Lower lobe of right lung (tissue), 2 donors: Measurements from ENCODE around the gene CARS2. TPM values are rescaled to one million over a fixed set of nuclear protein-coding genes. Genes with fewer than 3 reads are reported as not detected.
A peak's percentile ranks its signal among the peaks of the same experiment; 100 is the strongest.

Experiments
- ATAC-seq, 2 donors: fragments of 200-7000 bp; cut with Tn5 transposase; one replicate each; pipeline ENCODE4 v1.9.1; 2020 to 2022; ENCODE audit warnings: mild to moderate bottlenecking in 2 of 2, moderate library complexity in 2 of 2
- DNase-seq: peaks from one replicate; pipeline ENCODE4 v3.0.0-alpha.2; 2020
- H3K27ac ChIP-seq: fragments of 200-600 bp; one replicate; pipeline ENCODE4 v1.8.0; 2022
- H3K27me3 ChIP-seq: fragments of 200-600 bp; one replicate; pipeline ENCODE4 v1.8.0; 2022; ENCODE audit warnings: low read depth
- H3K36me3 ChIP-seq: fragments of 200-600 bp; one replicate; pipeline ENCODE4 v1.8.0; 2022; ENCODE audit warnings: mild to moderate bottlenecking
- H3K4me1 ChIP-seq: fragments of 200-600 bp; one replicate; pipeline ENCODE4 v1.8.0; 2022
- H3K4me3 ChIP-seq: fragments of 200-600 bp; one replicate; pipeline ENCODE4 v1.8.0; 2022; ENCODE audit warnings: mild to moderate bottlenecking
- H3K9me3 ChIP-seq: fragments of 200-600 bp; one replicate; pipeline ENCODE4 v1.8.0; 2022
- CTCF ChIP-seq: fragments of 200-600 bp; IDR thresholded peaks from one replicate; pipeline ENCODE4 v1.8.0; 2022; ENCODE audit warnings: antibody characterized with exemption, mild to moderate bottlenecking
- intact Hi-C: fragments of 100-400 bp; cut with DNase I; formaldehyde crosslinking; loops from one replicate; pipeline ENCODE4 v1.11.0; 2022
- total RNA-seq: library from RNA; stranded (reverse); fragmentation: NEBNext Ultra II Directional; extraction: Animal tissue kit (Norgen Biotek cat#: 25700); gene quantifications from one replicate; pipeline ENCODE4 v1.2.1, GENCODE V29; 2021
- donor health status: DM: no; HTN: yes; CAD: no; lungs with severe emphysema.

CARS2 gene
- total RNA-seq, 1 donor from 2014 or later, result 70.3 TPM

GRCh38 chr13:110600980-110601379 is 104.9 kb downstream of the CARS2 start:
- intact Hi-C loops, result no loop called here
- no peak for DNase-seq
- Histone ChIP-seq H3K4me3 (no peak overlapping the region), H3K27me3 (no peaks in the 10 kb centered on the region), H3K36me3 (no peaks in the 10 kb centered on the region), H3K9me3 (no peaks in the 10 kb centered on the region), H3K27ac (no peak overlapping the region), H3K4me1 (no peaks in the 10 kb centered on the region)
- no peak for ATAC-seq
- TF ChIP-seq CTCF, result no peak

GRCh38 chr13:110600261-110600819 is 105.6 kb downstream of the CARS2 start:
- H3K9me3 ChIP-seq, result no peaks in the 10 kb centered on the region
- H3K27me3 ChIP-seq, result no peaks in the 10 kb centered on the region
- intact Hi-C loops, result no loop called here
- no peak overlapping the region for H3K27ac ChIP-seq
- TF ChIP-seq CTCF, result no peak
- H3K36me3 ChIP-seq, result no peaks in the 10 kb centered on the region
- H3K4me3 ChIP-seq, result no peak overlapping the region
- ATAC-seq (no peak), DNase-seq (no peak)
- H3K4me1 ChIP-seq, result no peaks in the 10 kb centered on the region

- DNase-seq, result no peak
These were observed 108.8 kb downstream of the CARS2 start for GRCh38 chr13:110597041-110597689.

GRCh38 chr13:110593430-110594130 is 112.3 kb downstream of the CARS2 start:
- Histone ChIP-seq H3K4me1 (no peaks in the 10 kb centered on the region), H3K27me3 (no peaks in the 10 kb centered on the region), H3K27ac (no peak overlapping the region), H3K36me3 (no peaks in the 10 kb centered on the region), H3K4me3 (no peak overlapping the region), H3K9me3 (no peaks in the 10 kb centered on the region)
- ATAC-seq (peak; percentile 84), DNase-seq (no peak)
- intact Hi-C loops, result loop anchor here (5.0 kb wide), 1 partner anchor 224 kb away; no protein-coding TSS in a partner anchor
- TF ChIP-seq CTCF, result peak; percentile 68

More at GRCh38 chr13:110597041-110597689, 108.8 kb downstream of the CARS2 start:
- Histone ChIP-seq H3K4me1 (no peaks in the 10 kb centered on the region), H3K27ac (no peak overlapping the region), H3K27me3 (no peaks in the 10 kb centered on the region), H3K36me3 (no peaks in the 10 kb centered on the region), H3K9me3 (no peaks in the 10 kb centered on the region), H3K4me3 (no peak overlapping the region)
- intact Hi-C loops, result no loop called here
- no peak for TF ChIP-seq CTCF
- ATAC-seq, result no peak

GRCh38 chr13:110592665-110593064 is 113.3 kb downstream of the CARS2 start:
- Histone ChIP-seq H3K9me3 (no peaks in the 10 kb centered on the region), H3K4me1 (no peaks in the 10 kb centered on the region), H3K27ac (no peak overlapping the region), H3K36me3 (no peaks in the 10 kb centered on the region), H3K4me3 (no peak overlapping the region), H3K27me3 (no peaks in the 10 kb centered on the region)
- DNase-seq (no peak), ATAC-seq (no peak)
- intact Hi-C loops, result loop anchor here (5.0 kb wide), 1 partner anchor 225 kb away; no protein-coding TSS in a partner anchor
- TF ChIP-seq CTCF, result no peak

Other genes with a start within 250 kb of the CARS2 start
- gene RAB20, start 144.4 kb downstream of the CARS2 start, total RNA-seq, result 51.3 TPM
- 27.4 TPM for gene NAXD, start 90.6 kb downstream of the CARS2 start, total RNA-seq
- gene ING1, start 7.6 kb upstream of the CARS2 start, total RNA-seq, result 9.7 TPM
- gene ANKRD10, start 209.0 kb upstream of the CARS2 start, total RNA-seq, result 132 TPM